HG03442 (cell line): ENCODE results near the gene IFNA21.
"Not testable (repeated sequence)": the region's sequence is repeated elsewhere in the genome, so short reads cannot be mapped to it uniquely, and the experiment has no call there.

Source experiments
- ATAC-seq: cut with Tn5 transposase; IDR thresholded peaks from one replicate; pipeline ENCODE4 v1.9.1; 2021; ENCODE audit warnings: mild to moderate bottlenecking, moderate library complexity; ENCODE audit not compliant: unreplicated experiment

IFNA21 gene

GRCh38 chr9:21166560-21166959 is at the start of gene IFNA21:
IFNA21 (minus strand) TSS chr9:21166660; CDS start chr9:21166612, 48 bp downstream.
- not testable (repeated sequence) for ATAC-seq

- peak; percentile 73 for ATAC-seq
Measured at GRCh38 chr9:21213411-21214326, 47.2 kb upstream of the IFNA21 start.

- ATAC-seq: not testable (repeated sequence)
Measured at GRCh38 chr9:21212160-21212559, 45.7 kb upstream of the IFNA21 start.

- not testable (repeated sequence) for ATAC-seq
Measured at GRCh38 chr9:21210782-21211181, 44.3 kb upstream of the IFNA21 start.

- no peak for ATAC-seq
Measured at GRCh38 chr9:21210311-21210710, 43.9 kb upstream of the IFNA21 start.

- ATAC-seq: not testable (repeated sequence)
Measured at GRCh38 chr9:21207043-21207442, 40.6 kb upstream of the IFNA21 start, which contains the start of gene IFNA10. IFNA10 (minus strand) TSS chr9:21207143; CDS start chr9:21207097, 46 bp downstream.

- no peak for ATAC-seq
Measured at GRCh38 chr9:21205204-21205603, 38.7 kb upstream of the IFNA21 start.

GRCh38 chr9:21202105-21202504 is 35.6 kb upstream of the IFNA21 start, which contains the start of gene IFNA7:
IFNA7 (minus strand) TSS chr9:21202205; CDS start chr9:21202165, 40 bp downstream.
- ATAC-seq: not testable (repeated sequence)

- peak; percentile 95 for ATAC-seq
Measured at GRCh38 chr9:21194867-21195776, 28.7 kb upstream of the IFNA21 start.

- not testable (repeated sequence) for ATAC-seq
Measured at GRCh38 chr9:21187487-21187886, 21.0 kb upstream of the IFNA21 start, which contains the start of gene IFNA4. IFNA4 (minus strand) TSS chr9:21187587; CDS start chr9:21187531, 56 bp downstream.

- ATAC-seq: peak; percentile 96
Measured at GRCh38 chr9:21182810-21183736, 16.6 kb upstream of the IFNA21 start.

GRCh38 chr9:21174671-21175070 is 8.2 kb upstream of the IFNA21 start:
- no peak for ATAC-seq

GRCh38 chr9:21172156-21172555 is 5.7 kb upstream of the IFNA21 start:
- no peak for ATAC-seq

- no peak for ATAC-seq
Measured at GRCh38 chr9:21171351-21171750, 4.9 kb upstream of the IFNA21 start.

- ATAC-seq: no peak
Measured at GRCh38 chr9:21165516-21165915, 944 bp downstream of the IFNA21 start.

- peak; percentile 92 for ATAC-seq
Measured at GRCh38 chr9:21160178-21160577, 6.3 kb downstream of the IFNA21 start.

GRCh38 chr9:21155501-21155900 is 11.0 kb downstream of the IFNA21 start:
- ATAC-seq: no peak

- peak; percentile 85 for ATAC-seq
Measured at GRCh38 chr9:21154018-21154608, 12.3 kb downstream of the IFNA21 start.

GRCh38 chr9:21153336-21154017 is 13.0 kb downstream of the IFNA21 start:
- ATAC-seq: peak; percentile 25
